Forelimb muscle (tissue), 1 donor: ENCODE data around the gene STX8. TPM values are rescaled to one million over a fixed set of nuclear protein-coding genes. Genes with fewer than 3 reads are reported as not detected.

ENCODE experiments used
- DNase-seq: peaks from one replicate; pipeline ENCODE4 v3.0.0-alpha.2; 2013; ENCODE audit warnings: low read depth
- polyA plus RNA-seq: library from polyadenylated mRNA; unstranded; fragments of 120-200 nt; gene quantifications from one replicate; pipeline ENCODE4 v1.2.1, GENCODE V29; 2013; ENCODE audit not compliant: insufficient read length

The STX8 gene
- polyA plus RNA-seq, 1 donor: 40.5 TPM

DNA sequence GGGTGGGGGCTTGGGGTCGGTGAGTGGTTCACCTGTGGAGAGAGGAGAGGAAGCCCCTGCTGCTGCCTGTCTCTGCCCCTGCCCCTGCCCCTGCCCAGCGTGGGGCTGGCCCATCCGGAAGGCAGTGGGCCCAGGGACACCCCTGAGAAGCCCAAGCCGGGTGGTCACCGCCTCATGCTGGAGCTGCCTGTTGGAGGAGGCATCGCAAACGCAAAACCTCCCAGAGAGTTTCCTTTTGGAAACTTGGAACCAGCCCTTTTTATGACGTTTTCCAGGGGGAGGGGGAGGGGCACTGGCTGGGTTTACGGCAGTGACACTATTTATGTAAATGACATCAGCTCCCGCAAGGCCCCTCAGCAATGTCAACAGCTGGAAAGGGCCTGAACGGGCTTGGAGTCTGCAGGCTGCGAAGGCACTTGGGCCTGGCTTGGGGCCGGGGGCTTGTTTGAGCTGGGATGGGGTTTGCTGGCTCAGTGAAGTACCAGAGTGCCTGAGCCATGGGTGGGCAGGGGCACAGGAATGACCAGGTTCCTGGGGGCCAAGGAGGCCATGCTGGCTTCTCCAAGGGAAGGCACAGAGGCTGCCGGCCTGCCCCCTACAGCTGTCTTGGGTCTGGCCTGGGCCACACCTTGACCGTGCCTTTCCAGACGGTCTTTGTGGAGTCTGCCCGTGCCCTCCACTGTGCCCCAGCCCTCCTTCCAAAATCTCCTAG lies 334.8 kb downstream of the STX8 start:
- DNase-seq: peak; percentile 84

DNA sequence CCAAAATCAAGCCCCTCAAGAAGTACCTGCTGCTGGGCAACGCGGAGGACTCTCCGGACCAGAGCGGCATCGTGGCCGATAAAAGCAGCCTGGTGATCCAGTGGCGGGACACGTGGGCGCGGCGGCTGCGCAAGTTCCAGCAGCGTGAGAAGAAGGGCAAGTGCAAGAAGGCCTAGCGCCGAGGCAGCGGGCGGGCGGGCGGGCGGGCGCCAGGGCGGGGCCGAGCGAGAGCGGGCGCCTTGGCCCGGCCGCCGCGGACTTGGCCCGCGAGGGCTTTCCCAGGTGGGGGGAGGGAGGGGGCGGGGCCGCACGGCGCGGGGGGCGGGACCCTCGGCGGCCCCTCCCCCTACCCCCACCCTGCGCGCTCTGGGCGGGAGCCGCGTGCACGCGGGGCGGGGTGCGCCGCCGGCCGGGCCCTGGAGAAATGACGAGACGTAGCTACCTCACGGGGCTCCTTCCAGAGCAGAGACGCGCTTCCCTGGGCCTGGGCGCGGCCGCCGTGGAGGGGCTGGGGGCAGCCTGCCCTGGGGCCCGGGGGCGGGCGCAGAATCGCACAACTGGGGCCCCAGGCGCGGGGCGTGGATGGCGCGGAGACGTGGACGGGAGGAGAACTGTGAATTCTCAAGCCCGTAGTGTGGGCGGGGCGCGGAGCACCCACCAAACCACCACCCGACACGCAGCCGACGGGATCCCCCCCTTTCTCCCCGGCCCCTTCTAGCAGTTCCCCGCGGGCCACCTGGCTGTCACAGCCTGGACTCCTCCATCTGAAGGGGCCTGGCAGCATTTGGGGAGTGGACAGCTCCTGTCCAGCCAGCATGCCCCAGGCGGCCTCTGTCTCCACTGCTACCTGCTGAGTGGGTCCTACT lies 335.6 kb downstream of the STX8 start:
- no peak for DNase-seq

DNA sequence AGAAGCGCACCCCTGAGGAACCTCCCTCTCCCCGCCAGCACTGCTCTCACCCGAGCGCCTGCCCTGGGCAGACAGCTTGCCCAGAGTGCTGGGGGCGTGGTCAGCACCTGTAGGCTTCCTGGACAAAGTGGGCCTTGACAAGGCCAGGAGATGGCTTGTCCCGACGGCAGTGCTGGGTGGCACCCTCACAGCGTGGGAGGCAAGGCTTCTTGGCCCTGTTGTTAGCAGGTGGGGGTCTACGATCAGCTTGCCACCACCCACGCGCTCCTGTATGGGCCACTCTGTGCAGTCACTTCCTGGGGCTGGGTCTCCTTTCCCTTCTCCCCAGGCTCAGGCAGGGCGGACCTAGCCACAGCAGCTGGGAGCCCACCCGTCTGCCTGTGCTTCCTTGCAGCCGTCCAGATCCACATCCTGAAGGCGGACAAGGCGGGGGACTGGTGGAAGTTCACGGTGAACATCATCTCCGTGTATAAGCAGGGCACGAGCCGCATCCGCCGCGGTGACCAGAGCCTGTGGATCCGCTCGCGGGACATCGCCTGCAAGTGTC lies 336.3 kb downstream of the STX8 start:
- no peak for DNase-seq

DNA sequence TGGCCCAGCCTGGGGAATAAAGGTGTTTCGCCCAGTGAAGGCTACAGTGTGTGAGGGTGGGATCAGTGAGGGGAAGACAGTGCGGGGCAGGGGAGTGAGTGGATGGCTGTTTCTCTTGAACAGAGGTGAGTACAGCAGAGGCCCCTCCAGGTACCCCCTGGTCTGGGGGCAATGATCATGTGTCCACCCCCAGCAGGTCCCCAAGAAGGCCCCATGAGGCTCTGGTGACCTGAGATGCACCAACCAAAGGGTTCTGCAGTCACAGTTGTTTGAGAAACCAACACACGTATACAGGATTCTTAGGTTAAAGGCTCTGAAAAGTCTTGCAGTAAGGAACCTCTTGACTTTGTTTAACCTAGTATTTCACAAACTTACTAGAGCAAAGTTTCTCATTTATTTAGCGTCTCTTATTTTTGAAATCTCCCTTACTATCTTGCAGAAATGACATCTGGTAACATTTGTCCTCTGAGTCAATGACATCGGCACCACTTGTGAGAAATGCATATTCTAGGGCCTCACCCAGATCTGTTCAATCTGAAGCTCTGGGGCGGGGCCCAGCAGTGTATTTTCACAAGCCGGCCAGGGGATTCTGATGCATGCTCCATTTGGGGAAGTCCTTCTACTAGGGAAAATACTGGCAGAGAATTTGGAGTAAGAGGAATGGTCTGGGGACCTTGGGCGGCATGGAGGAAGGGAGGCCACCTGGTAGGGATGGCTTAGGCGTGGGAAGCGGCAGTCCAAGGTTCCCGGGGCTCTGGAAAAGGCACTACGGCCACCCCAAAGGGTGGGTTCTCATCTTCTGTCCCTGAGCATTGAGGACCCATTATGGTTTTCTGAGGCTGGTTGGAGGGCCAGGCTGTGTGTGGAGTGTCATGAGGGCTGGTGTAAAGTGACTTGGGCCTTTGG lies 337.0 kb downstream of the STX8 start:
- DNase-seq: no peak

DNA sequence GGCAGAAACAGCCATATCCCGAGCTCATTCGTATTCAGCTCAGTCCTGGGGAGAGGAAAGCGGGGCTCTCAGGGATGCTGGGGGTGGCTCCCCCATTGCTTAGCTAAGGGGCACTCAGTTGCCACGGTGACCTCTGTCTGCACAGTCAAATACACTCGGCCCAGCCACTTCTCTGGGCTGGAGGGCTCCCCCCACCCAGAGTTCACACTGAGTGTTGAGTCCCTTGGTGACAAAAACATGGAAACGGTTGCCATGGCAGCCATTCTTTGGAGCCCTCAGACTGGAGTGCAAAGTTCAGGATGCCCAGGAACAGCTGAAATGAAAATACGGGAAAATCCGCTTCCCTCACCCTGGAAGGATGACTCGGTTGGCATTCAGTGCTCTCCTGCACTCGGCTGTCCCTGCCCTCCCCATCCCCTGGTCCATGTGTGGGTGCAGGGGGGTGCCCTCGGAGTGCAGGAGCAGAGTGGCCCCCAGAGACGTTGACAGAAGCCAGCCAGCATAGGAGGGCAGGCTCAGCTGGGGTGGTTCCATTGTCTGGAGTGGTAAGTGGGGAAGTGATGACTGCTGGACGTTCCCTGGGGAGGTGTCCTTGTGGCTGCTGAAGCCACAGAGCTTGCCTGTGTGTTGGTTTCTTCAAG lies 337.8 kb downstream of the STX8 start:
- DNase-seq: no peak

DNA sequence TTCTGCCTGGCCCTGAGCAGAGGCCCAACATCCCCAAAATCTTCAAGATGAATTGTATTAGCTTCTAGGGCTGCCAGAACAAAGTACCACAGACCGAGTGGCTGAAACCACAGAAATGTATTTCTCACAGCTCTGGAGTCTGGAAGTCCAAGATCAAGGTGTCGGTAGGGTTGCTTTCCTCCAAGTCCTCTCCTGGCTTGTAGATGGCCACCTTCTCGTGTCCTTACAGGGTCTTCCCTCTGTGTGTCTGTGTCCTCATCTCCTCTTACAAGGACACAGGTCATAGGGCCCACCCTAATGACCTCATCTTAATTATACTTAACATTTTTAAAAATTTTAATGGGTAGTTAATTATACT lies 338.6 kb downstream of the STX8 start:
- no peak for DNase-seq

DNA sequence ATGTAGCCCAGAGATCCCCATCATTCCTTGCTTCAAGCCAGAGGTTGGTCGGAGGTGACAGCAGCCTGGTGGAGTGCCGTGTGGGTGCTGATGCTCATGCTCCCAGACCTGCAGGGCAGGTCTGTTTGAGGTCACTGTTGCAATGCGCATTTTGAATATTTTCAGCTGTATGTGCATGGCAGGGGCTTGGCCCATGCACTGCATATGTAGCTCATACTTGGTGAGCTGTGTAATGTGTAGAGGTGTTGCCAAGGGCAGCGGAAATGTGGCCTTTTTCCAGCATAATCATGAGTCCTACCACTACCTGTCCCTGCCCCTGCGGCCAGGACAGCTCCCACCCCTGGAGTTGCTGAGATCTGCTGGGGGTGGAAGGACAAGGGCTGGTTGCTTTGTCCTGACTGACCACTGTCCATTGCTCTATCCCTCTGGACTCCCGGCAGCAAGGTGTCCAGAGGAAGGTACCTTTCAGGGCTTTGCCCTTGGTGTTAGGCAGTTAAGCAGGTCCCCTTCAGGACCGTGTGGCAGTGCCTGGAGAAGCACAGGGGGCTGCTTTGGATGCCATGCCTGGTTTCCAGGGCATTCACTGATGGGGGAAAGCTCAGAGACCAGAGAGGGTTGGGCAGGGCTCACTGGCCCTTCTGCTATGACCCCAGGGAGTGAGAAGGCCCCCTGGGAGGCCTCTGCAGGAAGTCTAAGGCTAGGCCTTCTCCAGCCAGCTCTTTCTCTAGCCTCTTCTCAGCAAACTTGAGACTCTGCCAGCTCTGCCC lies 339.2 kb downstream of the STX8 start:
- no peak for DNase-seq

DNA sequence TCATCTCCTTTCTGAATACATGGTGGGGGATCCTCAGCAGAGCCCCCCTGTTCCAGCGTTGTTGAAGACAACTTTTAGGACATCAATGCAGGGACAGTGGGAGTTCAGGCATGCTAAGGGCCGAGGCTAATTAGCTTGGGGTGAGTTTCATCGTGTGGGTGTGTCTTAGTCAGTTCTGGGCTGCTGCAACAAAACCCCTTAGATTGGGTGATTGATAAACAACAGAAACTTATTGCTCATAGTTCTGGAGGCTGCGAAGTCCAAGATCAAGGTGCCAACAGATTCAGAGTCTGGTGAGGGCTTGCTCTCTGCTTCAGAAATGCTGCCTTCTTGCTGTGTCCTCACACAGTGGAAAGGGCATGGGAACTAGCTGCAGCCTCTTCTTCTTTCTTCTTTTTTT lies 340.3 kb downstream of the STX8 start:
- DNase-seq: no peak

DNA sequence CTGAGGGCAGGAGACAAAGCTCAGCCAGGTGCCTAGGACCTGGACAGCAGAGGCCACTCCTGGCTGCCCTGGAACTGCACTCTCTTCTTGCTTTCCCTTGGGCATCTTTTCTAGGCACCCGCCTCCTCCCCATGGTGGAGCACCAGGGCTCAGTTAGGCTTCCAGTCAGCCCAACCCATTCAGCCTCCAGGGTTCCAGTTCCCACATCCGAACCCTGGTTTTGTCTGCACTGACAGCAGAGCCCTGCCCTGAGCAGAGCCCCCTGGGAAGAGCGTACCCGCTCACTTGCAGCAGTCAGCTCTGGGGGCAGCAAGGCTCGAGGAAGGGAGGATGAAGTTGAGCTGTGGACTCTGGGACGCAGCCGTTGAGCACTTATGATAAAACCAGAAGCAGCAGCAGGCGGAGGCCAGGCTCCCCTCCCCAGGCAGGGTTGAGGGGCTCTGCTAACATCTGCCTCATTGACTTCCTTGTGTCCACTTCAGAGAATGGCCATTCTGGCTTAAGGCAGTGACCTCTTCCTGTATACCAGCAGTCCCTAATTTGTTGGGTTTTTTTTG lies 341.2 kb downstream of the STX8 start:
- no peak for DNase-seq

DNA sequence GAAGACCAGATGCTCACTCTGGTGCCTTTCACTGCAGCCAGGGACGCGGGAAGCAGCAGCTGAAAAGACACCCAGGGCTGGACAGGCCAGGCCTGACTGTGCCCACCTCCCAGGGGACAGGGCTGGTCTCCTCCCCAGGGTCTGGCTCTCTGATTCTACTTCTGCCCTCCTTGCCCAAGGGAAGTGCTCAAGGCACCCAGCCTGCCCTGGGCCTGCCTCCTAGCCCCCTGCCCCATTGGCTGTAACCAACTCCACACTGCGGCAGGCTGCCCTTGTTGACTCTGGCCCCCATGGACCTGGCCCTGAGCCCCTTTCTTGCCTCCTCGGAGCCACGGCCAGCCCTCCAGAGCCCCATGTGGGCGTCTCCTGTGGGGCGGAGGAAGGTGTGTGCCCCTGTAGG lies 341.9 kb downstream of the STX8 start:
- DNase-seq: no peak

DNA sequence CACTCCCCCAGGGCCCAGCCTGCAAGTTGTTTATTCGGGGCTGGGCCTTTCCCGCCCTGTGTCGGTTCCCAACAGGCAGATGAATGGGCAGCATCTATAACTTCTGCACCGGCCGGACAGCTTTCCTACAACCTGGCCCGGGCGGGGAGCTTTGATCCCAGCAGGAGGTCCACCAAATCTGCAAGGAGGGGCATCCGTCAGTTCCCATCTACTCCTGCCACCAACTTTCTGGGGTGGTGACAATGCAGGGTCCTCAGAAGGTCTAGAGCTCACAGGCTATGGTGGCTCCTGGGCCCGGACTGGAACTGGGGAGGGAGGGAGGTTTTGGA lies 342.4 kb downstream of the STX8 start:
- no peak for DNase-seq

DNA sequence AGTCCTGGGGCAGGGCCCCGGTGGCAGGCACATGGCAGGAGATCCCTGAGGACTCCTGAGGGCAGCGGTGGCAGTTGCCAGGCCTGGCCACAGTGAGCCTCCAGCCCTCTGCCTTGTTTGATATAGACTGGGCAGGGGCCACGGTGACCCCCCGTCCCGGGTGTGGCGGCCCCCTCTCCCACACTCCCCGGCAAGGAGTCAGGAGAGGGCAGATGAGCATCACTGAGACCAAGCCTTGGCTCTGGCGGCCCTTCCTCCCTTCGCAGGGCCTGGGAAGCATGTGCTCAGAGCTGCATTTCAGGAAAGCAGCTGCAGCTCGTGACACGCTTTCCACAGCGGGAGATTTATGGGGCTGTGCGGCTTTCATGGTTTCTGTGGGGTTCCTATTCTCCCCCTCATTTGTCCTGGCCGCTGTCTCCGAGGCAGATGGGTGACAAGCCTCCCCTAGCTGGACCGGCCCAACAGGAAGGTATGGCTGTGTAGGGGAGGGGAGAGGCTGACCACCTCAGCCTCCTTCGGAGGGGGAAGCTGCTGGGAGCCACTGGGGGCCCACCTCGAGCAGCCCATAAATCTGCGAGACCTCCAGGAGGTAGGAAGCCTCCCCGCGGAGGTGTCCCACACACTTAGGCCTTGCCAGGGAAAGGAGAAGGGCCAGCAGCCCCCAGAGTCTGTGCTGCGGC lies 342.9 kb downstream of the STX8 start:
- DNase-seq: peak; percentile 43

DNA sequence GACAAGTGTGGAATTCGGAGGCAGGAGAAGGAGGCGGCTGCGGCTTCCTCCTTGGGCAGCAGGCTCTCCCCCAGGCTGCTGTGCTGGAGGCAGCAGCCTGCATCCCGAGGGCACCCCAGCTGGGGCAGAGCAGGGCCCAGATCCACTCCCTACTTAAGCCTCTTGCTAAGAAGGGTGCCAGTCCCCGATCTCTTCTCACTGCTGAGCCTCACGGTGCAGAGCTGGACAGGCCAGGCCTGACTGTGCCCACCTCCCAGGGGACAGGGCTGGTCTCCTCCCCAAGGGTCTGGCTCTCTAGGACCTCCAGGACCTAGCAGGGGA lies 343.5 kb downstream of the STX8 start:
- no peak for DNase-seq

DNA sequence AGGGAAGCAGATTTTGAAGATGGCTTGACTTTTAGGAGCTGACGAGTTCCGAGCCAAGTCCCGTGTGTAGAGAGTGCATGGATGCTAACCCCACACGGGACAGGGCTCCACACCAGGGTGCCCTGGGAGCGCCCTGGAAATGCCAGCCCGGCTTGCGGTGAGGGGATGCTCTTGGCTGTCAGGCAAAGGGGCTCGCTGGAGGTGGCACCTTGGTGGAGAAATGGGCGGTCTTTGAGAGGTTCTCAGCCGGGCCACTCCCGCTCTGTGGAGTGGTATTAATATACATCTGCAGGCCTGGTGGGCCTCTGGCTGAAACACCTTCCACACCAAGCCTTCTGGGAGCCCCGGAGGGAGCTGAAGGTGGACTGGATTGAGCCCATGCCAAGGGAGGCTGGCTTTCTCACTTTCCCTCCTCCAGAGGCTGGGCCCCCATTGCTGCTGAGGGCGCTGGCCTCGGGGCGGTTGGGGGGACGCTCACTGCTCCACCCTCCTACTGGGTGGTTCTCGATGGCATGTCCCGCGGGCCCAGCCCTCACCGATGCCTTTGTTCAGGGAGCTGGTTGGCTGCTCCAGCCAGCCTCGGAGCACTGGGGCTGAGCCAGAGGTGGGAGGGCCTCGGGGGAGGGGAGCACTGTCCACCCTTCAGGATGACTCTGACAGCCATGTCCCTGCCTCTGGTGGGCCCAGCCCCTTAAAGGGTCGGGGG lies 344.0 kb downstream of the STX8 start:
- DNase-seq: no peak

DNA sequence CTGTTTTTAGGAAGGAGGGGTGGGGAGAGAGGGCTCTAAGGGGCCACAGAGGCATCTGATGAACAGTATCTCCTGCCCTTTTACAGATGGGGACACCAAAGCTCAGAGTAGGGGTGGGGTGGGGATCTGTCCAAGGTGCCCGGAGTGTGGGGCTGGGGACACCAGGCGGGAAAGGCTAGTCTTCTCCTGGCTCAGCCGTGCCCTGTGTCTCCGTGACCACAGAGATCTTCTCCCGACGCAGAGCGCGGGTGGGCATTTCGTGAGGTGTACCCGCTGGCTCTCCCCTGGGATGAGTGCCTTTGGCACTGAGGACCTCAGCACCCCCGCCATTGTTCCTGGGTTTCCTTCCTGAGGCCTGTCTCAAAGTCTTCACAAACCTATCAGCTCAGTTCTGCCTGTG lies 344.8 kb downstream of the STX8 start:
- DNase-seq: no peak

DNA sequence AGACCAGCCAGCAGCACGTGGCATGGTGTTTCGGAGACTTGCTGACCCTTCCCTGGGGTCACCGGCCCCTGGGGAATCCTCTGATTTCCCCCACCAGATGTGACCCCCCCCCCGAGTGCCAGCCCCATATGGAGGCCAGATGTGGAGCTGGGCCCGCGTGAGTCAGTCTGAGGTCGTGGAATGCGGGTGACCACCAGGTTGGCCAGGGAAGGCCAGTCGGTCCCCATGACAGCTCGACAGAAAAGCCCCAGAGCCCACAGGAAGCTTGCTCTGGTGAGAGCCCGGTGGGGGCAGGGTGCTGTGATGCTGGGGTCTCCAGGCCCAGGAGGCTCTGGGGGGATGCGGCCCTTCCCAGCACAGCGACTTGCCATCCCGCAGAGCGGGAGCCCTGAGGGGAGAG lies 345.3 kb downstream of the STX8 start:
- DNase-seq: no peak

DNA sequence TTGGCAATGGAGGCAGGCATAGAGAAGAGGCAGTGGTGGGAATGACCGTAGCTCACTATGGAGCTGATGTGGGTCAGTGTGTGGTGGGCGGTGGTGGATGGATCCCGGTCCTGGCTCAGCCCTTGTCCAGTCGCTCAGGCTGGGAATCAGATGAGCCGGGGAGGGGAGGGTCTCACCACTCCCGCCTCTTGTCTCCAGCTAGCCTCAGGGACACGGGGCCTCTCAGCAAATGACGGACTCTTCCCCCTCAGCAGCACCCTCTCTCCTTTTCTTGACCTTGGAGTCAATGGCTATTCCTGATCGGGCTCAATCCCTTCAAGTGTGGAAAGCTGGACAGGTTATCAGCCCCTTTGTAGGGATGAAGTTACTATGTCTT lies 345.8 kb downstream of the STX8 start:
- no peak for DNase-seq

DNA sequence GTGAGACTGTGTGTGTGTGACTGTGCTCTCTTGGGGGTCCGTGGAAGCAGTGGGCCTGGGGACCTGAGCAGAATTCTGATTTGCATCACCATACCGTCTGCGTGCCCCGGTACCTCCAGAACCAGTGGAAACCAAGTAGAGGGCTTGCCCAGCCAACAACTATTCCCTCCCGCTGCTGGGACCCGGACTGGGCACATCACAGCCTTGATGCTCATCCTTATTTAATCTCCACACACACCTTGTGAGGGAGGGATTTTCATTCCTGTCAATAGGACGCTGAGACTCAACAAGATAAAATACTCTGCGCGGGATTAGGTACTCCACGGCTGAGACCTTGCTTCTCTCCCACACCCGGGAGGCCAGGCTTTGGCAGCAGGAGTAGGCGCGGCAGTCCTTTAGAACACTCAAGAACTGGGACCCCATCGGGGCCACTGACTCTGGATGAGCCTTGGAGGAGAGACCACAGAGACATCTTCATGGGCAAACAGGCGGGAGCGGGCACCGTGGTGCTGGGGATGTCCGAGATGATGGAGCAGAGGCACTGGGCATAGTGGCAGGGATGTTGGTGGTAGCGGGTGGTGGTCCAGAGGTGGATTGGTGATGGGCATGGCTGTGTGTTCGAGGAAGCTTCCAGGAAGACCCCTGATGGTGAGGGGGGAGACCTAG lies 346.3 kb downstream of the STX8 start:
- DNase-seq: no peak
